Astrocyte (in vitro differentiated cells and primary cell): Measurements from ENCODE around the gene CSF1R. TPM values are rescaled to one million over a fixed set of nuclear protein-coding genes. Genes with fewer than 3 reads are reported as not detected.

Experiments
- DNase-seq: peaks from one replicate; pipeline ENCODE4 v3.0.0-alpha.2; 2010; ENCODE audit warnings: low read depth
- FAIRE-seq: peaks from 2 replicates; lab custom pipeline; 2011; peaks lifted over from hg19 to GRCh38; lab: Jason Lieb, UNC
- H2AFZ ChIP-seq: 2 replicates; pipeline ENCODE4 v1.6.0; 2012; ENCODE audit warnings: low read depth, low read length, inconsistent platforms
- H3K27ac ChIP-seq: 2 replicates; pipeline ENCODE4 v1.5.1; 2011; ENCODE audit warnings: low read depth, low read length, inconsistent platforms
- H3K27me3 ChIP-seq: 2 replicates; pipeline ENCODE4 v1.6.0; 2011; ENCODE audit warnings: low read length, inconsistent platforms; ENCODE audit not compliant: insufficient read depth
- H3K36me3 ChIP-seq: 2 replicates; pipeline ENCODE4 v1.5.1; 2011; ENCODE audit warnings: low read length, inconsistent platforms; ENCODE audit not compliant: insufficient read depth
- H3K4me1 ChIP-seq: 2 replicates; pipeline ENCODE4 v1.5.1; 2011; ENCODE audit warnings: low read length, inconsistent platforms; ENCODE audit not compliant: insufficient read depth
- H3K4me2 ChIP-seq: 2 replicates; pipeline ENCODE4 v1.6.0; 2012; ENCODE audit warnings: low read length, inconsistent platforms
- H3K4me3 ChIP-seq: 2 replicates; pipeline ENCODE4 v1.5.1; 2011; ENCODE audit warnings: low read depth, mild to moderate bottlenecking, low read length, inconsistent platforms; ENCODE audit not compliant: insufficient read depth
- H3K79me2 ChIP-seq: 2 replicates; pipeline ENCODE4 v1.6.0; 2012; ENCODE audit warnings: mild to moderate bottlenecking, low read length, inconsistent platforms; ENCODE audit not compliant: insufficient read depth
- H3K9ac ChIP-seq: 2 replicates; pipeline ENCODE4 v1.6.0; 2012; ENCODE audit warnings: mild to moderate bottlenecking, low read length, inconsistent platforms
- H3K9me3 ChIP-seq: 2 replicates; pipeline ENCODE4 v1.5.1; 2012; ENCODE audit warnings: low read depth, mild to moderate bottlenecking, low read length, inconsistent platforms; ENCODE audit not compliant: insufficient read depth
- H4K20me1 ChIP-seq: 2 replicates; pipeline ENCODE4 v1.6.0; 2012; ENCODE audit warnings: low read length, inconsistent platforms; ENCODE audit not compliant: insufficient read depth
- H3K27ac Mint-ChIP-seq: one replicate; pipeline ENCODE4 v1.8.0; 2021; ENCODE audit warnings: mild to moderate bottlenecking, mixed read lengths; ENCODE audit not compliant: unreplicated experiment
- H3K27me3 Mint-ChIP-seq: one replicate; pipeline ENCODE4 v1.8.0; 2021; ENCODE audit warnings: low read depth, mixed read lengths; ENCODE audit not compliant: unreplicated experiment
- H3K36me3 Mint-ChIP-seq: one replicate; pipeline ENCODE4 v1.8.0; 2021; ENCODE audit warnings: low read depth, mixed read lengths; ENCODE audit not compliant: unreplicated experiment
- H3K4me1 Mint-ChIP-seq: one replicate; pipeline ENCODE4 v1.8.0; 2021; ENCODE audit warnings: low read depth, mixed read lengths; ENCODE audit not compliant: unreplicated experiment
- H3K4me3 Mint-ChIP-seq: one replicate; pipeline ENCODE4 v1.8.0; 2021; ENCODE audit warnings: mild to moderate bottlenecking, moderate library complexity, mixed read lengths; ENCODE audit not compliant: unreplicated experiment
- H3K9me3 Mint-ChIP-seq: one replicate; pipeline ENCODE4 v1.8.0; 2021; ENCODE audit warnings: mild to moderate bottlenecking, mixed read lengths; ENCODE audit not compliant: unreplicated experiment
- EZH2 ChIP-seq: IDR thresholded peaks from 2 replicates; pipeline ENCODE4 v1.6.1; 2012; ENCODE audit warnings: mild to moderate bottlenecking, low read length, inconsistent platforms; ENCODE audit not compliant: insufficient read depth
- total RNA-seq: library from RNA; stranded (reverse); gene quantifications from 2 replicates; pipeline ENCODE4 v1.2.1, GENCODE V29; 2021
- TF ChIP-seq, protein P1 (sequence below): IDR thresholded peaks from 2 replicates; pipeline ENCODE4 v1.5.1; 2011; ENCODE audit warnings: low read depth, mild to moderate bottlenecking, inconsistent platforms, low read length, moderate library complexity; ENCODE audit not compliant: insufficient read depth

CSF1R gene
- total RNA-seq, 1 donor from 2014 or later: 1.4 TPM

DNA sequence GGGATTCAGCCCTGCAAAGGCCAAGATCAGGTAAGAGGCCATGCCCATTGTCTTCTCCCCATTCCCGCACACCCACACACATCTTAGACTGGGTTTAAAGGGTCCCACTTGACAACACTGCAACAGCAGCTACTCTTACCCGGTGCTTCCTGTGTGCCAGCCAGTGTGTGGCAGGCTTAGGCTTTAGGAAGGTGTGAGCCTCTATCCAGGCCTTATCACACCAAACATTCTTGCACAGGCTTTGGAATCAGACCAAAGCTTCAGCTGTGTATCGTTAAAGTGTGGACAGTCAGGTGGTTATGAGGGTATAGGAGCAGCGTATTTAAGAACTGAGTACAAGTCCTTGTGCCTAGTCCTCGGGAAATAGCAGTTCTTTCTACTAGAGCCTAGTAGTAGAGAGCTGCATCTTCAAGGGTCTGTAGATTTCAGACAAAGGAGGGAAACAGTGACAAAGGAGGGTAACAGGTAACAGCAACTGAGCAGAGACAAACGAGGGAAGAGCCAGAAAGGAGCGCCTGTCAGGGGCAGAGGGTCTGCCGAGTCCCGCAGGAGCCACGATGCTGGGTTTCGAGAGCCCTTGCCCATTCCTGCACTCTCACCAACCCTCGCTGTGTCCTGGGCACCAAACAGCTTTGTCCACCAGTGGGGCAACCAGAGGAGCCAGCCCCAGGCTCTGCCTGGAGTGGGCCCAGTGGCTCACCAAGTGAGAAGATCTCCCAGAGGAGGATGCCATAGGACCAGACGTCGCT lies 30.9 kb downstream of the CSF1R start:
- H3K27ac Mint-ChIP-seq: no peak overlapping the region
- peaks cover 37% of the 10 kb centered on the region for H3K36me3 Mint-ChIP-seq
- Histone ChIP-seq H3K4me2 (no peak overlapping the region), H3K4me1 (peaks cover 33% of the 10 kb centered on the region), H3K9me3 (no peaks in the 10 kb centered on the region), H3K4me3 (no peak overlapping the region), H3K9ac (no peak overlapping the region), H4K20me1 (no peaks in the 10 kb centered on the region), H3K36me3 (peaks cover 24% of the 10 kb centered on the region), H2AFZ (no peak overlapping the region), H3K27me3 (no peaks in the 10 kb centered on the region), H3K79me2 (no peaks in the 10 kb centered on the region), H3K27ac (no peak overlapping the region)
- no peaks in the 10 kb centered on the region for H3K9me3 Mint-ChIP-seq
- no peak overlapping the region for H3K4me3 Mint-ChIP-seq
- H3K4me1 Mint-ChIP-seq: peaks cover 33% of the 10 kb centered on the region
- DNase-seq (no peak), FAIRE-seq (no peak)
- H3K27me3 Mint-ChIP-seq: no peaks in the 10 kb centered on the region
- TF ChIP-seq EZH2: no peak
- TF ChIP-seq, protein P1, sequence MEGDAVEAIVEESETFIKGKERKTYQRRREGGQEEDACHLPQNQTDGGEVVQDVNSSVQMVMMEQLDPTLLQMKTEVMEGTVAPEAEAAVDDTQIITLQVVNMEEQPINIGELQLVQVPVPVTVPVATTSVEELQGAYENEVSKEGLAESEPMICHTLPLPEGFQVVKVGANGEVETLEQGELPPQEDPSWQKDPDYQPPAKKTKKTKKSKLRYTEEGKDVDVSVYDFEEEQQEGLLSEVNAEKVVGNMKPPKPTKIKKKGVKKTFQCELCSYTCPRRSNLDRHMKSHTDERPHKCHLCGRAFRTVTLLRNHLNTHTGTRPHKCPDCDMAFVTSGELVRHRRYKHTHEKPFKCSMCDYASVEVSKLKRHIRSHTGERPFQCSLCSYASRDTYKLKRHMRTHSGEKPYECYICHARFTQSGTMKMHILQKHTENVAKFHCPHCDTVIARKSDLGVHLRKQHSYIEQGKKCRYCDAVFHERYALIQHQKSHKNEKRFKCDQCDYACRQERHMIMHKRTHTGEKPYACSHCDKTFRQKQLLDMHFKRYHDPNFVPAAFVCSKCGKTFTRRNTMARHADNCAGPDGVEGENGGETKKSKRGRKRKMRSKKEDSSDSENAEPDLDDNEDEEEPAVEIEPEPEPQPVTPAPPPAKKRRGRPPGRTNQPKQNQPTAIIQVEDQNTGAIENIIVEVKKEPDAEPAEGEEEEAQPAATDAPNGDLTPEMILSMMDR: no peak

DNA sequence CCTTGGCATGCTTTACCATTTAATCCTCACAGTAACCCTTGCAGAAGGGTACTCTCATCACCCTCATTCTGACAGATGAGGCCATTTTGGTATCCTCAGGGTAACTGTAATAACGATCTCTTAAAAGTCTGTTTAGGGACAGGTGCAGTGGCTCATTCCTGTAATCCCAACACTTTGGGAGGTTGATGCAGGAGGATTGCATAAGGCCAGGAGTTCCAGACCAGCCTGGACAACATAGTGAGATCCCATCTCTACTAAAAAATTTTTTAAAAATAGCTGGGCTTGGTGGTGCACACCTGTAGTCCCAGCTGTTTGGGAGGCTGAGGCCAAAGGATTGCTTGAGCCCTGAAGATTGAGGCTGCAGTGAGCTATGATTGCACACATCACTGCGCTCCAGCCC lies 31.8 kb downstream of the CSF1R start:
- DNase-seq: no peak
- H3K4me1 Mint-ChIP-seq: peaks cover 38% of the 10 kb centered on the region

More for the DNA sequence above, 31.8 kb downstream of the CSF1R start:
- H3K4me3 Mint-ChIP-seq: no peak overlapping the region
- H3K4me1 ChIP-seq: peaks cover 42% of the 10 kb centered on the region
- H3K27me3 Mint-ChIP-seq: no peaks in the 10 kb centered on the region
- H3K36me3 Mint-ChIP-seq: peaks cover 40% of the 10 kb centered on the region
- H2AFZ ChIP-seq: no peak overlapping the region
- no peak overlapping the region for H3K9ac ChIP-seq
- no peak overlapping the region for H3K27ac Mint-ChIP-seq
- H3K9me3 ChIP-seq: no peaks in the 10 kb centered on the region
- FAIRE-seq: no peak
- H3K9me3 Mint-ChIP-seq: no peaks in the 10 kb centered on the region
- H3K27ac ChIP-seq: no peak overlapping the region
- H3K27me3 ChIP-seq: no peaks in the 10 kb centered on the region
- H3K4me2 ChIP-seq: no peak overlapping the region
- peaks cover 28% of the 10 kb centered on the region for H3K36me3 ChIP-seq
- TF ChIP-seq, protein P1: no peak
- no peak for TF ChIP-seq EZH2
- no peaks in the 10 kb centered on the region for H4K20me1 ChIP-seq
- H3K79me2 ChIP-seq: no peaks in the 10 kb centered on the region
- no peak overlapping the region for H3K4me3 ChIP-seq
